ENCODE measurements around the gene CBLN4. TPM values are rescaled to one million over a fixed set of nuclear protein-coding genes. Genes with fewer than 3 reads are reported as not detected.

Gene CBLN4
- not detected in 2 replicates for total RNA-seq

DNA sequence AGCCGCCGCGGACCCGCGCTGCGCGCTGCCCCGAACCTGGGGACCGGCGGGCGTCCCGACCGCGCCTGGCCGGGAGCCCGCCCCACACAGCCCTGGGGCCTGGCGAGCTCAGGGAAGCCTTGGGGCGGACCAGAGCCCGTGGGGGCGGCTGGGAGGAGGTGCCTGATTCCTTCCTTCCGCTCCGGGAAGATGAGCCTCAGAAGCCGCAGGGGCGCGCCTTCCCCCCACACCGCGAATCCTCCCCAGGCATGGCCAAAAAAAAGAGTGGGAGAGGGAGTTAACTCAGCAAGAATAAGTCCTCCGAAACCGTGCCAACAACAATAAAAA lies at the start of gene CBLN4:
Gene CBLN4, minus strand, starts transcription at position 131 of the 327 bp plus-strand sequence. CDS start 1,348 bp downstream, outside the sequence.

Other genes with a start within 250 kb of the CBLN4 start
- gene MC3R, start 243.2 kb upstream of the CBLN4 start, total RNA-seq = not detected in 2 replicates

Data from smooth muscle cell of the umbilical artery (primary cell).